Stimulated activated CD8-positive, alpha-beta memory T cell treated with anti-CD3 and anti-CD28 coated beads, Interleukin-4, amount 100 ng/mL, for 24 hours (primary cell): ENCODE measurements around the gene COQ8A.
"Not testable (repeated sequence)": the region's sequence is repeated elsewhere in the genome, so short reads cannot be mapped to it uniquely, and the experiment has no call there.

Experiments used
- DNase-seq: peaks from one replicate; pipeline ENCODE4 v3.0.0-alpha.2; 2020; ENCODE audit warnings: low read depth

Gene COQ8A

DNA sequence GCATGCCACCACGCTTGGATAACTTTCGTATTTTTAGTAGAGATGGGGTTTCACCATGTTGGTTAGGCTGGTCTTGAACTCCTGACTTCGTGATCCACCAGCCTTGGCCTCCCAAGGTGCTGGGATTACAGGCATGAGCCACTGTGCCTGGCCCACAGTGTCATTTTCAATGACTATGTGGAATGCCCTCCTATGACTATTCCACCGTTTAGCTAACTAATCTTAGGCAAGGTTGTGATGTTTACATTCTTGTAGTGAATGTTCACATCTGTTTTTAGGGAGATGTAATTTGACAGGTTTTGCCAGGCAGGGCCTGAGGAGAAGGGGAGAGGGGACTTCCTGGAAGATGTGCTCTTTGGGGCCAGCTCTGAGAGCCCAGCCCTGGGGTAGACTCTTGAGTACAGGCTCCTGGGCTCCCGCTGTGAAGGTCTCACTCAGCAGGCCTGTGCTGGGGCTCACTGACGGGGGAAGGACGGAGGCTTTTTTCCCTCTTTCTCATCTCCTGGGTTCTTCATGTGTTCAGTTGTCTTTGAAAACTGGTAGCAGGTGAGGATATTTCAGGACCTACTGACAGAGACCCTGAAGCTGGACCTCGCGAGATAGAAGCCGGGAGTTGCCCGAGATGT is 13.2 kb downstream of the COQ8A start:
- DNase-seq, result no peak

DNA sequence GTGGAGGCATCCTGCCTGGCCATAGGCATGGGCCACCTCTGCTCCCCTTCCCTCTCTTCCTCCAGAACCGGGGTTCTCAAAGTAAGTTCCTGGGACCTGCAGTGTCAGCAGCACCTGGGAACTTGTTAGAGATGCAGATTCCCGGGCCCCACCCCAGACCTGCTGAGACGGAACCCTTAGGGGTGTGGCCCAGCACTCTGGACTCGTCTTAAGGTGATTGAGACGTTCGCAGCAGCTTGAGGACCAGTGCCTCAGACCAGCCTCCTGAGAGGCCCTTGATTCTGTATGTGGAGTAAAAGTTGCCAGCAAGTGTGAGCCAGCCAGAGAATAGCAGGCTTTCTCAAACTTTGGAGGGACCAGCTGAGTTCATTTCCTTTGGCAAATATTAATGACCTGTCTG is 14.2 kb downstream of the COQ8A start:
- DNase-seq, result no peak

DNA sequence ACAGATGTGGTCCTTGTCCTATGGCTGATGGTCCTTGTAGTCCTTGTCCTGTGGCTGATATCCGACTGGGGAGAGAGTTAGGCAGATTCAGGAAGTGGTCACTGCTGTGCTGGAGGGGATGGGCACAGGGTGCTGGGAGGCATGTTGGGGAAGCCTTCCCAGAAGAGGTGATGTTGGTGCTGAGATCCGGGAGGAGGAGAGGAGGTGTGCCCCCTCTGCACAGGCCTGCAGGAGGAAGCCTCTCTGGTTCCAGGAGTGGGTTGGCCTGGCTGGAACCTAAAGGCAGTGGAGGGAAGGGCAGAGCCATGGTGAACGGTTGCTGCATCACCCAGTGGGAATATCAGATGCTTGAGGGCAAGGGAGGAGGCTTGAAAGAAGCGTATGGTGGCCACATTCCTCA is 14.7 kb downstream of the COQ8A start:
- DNase-seq, result no peak

DNA sequence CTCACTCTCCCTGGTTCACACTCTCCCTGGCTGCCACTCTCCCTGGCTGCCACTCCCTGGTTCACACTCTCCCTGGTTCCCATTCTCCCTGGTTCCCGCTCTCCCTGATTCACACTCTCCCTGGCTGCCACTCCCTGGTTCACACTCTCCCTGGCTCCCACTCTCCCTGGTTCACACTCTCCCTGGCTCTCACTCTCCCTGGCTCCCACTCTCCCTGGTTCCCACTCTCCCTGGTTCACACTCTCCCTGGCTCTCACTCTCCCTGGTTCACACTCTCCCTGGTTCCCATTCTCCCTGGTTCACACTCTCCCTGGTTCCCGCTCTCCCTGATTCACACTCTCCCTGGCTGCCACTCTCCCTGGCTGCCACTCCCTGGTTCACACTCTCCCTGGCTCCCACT is 15.8 kb downstream of the COQ8A start:
- not testable (repeated sequence) for DNase-seq

DNA sequence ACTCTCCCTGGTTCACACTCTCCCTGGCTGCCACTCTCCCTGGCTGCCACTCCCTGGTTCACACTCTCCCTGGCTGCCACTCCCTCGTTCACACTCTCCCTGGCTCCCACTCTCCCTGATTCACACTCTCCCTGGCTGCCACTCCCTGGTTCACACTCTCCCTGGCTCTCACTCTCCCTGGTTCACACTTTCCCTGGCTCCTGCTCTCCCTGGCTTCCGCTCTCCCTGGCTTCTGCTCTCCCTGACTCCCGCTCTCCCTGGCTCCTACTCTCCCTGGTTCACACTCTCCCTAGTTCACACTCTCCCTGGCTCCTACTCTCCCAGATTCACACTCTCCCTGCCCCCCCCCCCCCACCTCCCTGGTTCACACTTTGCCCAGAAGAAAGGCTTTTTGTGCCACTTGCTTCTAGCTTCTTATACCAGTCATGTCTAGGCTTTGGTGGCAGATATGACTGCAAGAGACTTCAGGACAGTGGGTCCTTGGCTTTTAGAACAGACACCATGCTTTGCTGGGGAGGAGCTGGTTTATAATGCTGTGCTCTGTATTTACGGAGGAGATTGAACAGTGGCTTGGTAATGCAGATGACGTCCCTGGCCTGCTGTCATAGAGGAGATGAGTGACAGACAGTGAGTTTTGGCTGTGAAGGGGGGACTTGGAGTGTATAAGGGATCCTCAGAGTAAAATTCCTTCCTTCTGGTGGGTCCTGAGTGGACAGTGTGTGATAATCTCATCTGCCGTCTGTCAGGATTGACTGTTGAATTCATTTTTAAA is 17.0 kb downstream of the COQ8A start:
- no peak for DNase-seq

DNA sequence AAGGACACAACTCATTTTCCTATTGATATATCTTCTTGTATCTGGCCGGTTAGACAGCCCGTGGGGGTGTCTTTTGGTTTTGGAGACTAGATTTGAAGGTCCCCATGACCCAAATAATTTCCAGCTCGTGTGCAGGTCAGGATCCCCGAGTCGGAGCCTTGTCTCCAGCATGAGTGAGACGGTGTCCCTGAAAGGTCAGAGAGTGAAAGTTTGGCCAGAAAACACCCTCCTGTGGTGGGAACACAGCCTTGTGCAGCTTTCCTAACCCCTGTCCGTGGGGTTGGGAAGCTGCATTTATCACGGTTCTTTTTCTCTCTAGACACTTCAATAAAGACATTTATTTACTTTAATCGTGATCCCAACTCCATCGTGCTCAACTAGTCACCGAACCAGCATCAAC is 17.6 kb downstream of the COQ8A start:
- no peak for DNase-seq

DNA sequence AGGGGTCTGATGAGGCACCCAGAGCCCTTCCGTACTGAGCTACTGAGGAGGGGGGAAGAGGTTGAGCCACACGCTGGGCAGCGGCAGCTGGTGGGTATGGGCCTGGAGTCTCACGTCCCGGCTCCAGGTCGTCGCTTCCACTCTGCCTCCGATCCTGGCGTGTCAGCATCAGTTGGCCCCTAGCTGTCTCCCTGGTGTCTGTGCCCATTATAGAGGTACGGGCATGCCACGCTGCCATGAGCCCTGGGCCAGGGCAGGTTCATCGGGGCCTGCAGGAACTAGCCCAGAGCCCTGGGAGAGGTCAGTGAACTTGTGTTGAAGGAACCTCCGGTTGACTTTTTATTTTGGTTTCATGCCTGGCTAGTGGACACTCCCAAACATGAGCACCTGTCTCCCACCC is 18.2 kb downstream of the COQ8A start:
- DNase-seq, result no peak

DNA sequence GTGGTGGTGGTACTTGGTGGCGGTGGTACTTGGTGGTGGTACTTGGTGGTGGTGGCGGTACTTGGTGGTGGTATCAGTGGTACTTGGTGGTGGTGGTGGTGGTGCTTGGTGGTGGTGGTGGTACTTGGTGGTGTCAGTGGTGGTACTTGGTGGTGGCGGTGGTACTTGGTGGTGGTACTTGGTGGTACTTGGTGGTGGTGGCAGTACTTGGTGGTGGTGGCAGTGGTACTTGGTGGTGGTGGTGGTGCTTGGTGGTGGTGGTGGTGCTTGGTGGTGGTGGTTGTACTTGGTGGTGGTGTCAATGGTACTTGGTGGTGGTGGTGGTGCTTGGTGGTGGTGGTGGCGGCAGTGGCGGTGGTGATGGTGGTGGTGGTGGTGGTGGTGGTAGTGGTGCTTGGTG is 20.2 kb downstream of the COQ8A start:
- no peak for DNase-seq

DNA sequence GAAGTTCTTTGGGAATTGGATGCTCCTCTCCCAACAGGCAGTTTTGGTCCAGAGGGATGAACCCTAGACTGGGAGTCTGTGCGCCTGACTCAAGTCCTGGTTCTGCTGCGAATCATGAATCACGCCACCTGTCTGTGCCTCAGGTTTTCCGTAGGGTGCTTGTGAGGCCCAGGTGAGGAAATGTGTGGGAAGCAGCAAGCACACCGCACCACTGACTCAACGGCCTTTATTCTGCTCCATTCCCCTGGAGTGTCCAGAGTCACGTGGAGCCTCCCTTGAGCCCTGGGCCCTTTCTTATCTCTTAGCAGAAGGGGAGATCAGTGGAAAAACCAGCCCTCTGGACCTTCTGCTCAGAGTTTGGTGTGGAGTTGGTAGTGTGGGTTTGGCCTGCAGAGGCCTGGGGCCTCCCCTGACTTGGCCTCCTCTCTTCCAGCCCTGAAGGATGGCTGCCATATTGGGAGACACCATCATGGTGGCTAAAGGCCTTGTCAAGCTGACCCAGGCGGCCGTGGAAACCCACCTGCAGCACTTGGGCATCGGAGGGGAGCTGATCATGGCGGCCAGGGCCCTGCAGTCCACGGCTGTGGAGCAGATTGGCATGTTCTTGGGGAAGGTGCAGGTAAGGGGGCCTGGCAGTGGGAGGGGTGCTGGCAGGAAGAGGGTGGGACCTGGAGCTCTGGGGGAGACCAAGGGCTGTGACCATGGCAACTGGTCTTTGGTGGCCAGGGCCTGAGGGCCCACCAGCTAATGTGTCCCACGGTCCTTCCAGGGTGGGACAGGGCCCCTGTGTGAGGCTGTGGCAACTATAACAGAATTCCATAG is 21.1 kb downstream of the COQ8A start:
- DNase-seq, result no peak

DNA sequence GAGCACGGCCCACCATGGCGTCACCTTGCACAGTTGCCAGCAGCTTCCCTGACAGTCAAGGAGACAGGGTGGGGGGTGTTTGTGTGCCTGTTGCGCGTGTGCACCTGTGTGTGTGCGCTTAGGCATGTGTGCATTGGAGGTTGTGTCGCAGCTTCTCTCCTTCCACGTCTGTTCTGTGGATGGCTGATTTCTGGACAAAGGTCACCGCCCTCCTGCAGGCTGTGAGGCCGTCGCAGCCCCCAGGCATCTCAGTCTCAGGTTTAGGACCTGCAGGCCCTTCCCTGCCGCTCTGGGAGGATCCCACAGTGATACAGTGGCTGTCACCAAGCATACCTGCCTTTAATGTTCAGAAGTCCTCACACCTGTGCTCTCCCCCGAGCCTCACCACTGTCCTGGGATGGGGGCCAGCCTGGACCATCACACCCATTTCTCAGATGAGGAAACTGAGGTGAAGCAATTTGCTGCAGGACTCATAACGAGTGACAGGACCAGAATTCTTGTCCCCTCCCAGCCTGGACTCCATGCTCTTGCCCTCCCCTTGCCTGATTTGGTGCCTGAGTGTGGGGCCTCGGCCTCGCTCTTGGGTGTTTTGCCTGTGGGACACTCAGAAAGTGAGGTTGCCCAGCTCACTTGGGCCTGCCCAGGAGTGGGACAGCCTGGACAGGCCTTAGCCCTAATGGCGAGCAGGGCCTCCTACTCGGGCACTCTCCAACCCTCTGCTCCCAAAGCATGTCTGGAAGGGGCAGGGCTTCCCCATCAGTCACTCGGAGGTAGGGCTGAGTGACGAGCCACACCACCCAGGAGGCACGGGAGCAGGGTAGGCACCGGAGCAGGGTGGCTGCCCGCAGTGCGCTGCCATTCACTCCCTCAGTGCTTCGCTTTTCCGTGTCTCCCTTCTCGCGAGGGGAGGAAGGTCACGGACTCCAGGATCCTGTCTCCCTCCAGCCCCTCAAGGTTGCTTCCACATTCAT is 22.6 kb downstream of the COQ8A start:
- DNase-seq, result no peak

DNA sequence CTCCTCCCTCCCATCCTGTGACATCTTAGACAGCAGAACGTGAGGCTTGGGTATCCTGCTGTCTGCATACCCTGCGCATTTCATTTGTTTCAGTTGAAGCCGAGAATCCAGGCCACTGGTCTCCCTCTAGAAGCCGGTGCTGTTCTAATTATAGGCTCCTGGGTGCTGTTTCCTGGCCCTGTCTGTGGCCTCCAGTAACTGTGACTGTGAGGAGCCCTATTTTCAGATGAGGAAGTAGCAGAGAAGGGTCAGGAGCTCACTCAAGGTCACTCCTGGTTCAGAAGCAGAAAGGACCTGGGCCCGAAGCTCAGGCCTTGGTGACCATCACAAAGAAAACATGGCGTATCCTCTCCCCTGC is 24.0 kb downstream of the COQ8A start:
- no peak for DNase-seq

DNA sequence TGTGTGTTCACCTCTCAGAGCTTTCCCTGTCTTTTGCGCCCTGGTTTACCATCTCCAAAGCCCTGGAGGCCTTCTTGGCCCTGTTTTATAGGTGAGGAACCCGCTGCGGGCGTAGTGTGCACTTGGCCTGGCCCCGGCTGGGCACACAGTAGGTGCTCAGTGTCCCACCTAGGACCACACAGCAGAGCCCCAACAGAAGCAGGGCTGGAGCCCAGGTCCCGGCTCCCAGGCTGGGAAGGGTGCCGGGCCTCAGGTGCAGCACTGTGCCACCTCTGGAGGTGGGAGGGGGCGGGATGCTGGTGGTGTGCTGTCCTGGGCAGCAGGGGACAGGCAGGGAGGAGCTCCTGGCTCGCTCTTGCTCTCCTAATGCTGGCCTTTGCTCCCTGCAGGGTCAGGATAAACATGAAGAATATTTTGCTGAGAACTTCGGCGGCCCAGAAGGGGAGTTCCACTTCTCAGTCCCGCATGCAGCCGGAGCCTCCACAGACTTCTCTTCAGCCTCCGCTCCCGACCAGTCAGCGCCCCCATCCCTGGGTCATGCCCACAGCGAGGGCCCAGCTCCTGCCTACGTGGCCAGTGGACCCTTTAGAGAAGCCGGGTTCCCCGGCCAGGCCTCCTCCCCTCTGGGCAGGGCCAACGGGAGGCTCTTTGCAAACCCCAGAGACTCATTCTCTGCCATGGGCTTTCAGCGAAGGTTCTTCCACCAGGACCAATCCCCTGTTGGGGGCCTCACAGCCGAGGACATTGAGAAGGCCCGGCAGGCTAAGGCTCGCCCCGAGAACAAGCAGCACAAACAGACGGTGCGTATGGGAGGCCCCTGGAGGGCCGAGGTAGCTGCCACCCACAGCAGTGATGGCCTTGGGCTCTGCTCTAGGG is 24.8 kb downstream of the COQ8A start:
- DNase-seq, result no peak

DNA sequence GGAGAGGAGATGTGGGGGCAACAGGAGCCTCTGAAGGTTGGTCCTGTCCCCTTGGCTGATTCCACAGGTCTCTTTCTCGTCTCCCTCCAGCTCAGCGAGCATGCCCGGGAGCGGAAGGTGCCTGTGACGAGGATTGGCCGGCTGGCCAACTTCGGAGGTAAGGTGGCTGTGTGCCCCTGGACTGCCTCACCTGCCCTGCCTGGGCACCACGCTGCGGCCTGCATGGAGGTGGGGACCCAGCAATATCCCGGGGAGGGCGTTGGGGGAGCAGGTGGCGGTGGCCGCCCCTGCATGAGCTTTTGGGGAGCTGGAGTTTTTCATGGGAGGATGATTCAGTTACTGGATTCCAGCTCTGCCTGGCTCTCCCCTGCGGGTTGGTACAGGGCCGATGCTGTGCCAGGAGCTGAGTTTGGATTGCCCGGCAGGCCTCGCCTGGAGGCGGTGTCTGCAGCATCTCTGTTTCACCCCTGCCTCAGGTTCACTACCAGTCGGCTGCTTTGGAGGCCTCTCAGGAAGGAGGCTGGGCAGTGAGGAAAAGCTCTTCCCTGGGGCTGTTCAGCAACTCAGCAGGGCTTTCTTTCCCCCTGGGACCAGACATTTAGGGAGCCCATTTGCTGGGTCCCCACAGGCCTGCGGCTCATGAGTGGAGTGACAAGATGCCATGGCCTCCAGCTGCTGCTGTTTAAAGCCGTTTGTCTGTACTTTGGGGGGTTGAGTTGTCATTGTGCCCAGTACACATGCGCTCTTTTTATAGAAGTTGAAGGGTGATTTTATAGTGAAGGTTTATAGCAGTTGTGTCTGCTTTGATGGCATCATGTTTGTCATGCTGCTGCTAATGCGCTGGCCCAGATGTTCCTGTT is 25.7 kb downstream of the COQ8A start:
- DNase-seq, result no peak

DNA sequence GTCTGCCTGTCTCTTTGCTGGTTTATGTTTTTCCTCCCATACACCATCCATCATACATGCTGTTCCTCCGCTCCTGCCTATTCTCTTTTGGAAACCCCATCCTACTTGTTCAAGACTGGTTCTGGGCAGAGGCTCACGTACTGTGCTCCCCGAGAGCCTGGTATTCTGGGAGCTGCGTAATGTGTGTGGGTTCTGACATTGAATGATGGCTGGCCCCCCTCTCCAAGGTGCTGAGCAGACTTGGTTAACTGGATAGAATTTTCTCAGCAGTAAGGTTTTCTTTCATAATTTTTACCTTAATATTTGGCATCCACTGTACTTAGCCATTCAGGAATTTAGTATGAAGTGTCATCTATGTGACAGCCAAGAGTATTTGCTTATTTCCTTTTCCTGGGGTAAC is 26.6 kb downstream of the COQ8A start:
- DNase-seq, result no peak

DNA sequence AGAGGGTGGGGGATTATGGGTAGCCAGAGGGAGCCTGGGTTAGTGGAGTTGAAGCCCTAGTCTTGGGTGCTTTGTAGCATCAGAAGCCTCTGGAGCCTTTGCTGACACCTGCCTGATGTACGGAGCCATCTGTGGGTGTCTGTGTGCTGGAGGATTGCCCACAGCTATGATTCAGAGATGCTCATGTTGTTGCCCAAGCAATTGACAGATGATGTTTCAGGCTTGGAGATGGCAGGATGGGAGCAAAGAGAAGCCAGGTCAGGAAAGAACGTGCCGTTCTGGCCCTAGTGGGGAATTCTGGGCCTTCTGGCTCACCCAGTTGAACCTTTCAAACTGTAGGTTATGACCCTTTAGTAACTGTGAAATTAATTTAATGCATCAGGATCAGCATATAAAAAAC is 27.6 kb downstream of the COQ8A start:
- no peak for DNase-seq

DNA sequence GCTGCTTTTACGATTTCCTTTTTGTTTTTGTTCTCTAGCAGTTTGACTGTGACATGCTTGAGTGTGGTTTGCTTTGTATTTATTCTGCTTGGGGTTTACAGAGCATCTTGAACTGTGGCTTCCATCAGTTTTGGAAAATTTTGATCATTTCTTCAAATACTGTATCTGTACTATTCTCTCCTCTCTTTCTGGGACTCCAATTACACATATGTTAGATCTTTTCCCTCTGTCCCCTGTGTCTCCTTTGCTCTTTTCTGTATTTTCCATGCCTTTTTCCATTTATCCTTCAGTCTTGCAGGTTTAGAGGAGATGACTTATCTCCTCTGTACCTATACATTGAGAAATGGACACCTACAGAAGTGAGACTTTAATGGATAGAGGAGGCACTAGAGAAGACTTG is 31.7 kb downstream of the COQ8A start:
- no peak for DNase-seq

DNA sequence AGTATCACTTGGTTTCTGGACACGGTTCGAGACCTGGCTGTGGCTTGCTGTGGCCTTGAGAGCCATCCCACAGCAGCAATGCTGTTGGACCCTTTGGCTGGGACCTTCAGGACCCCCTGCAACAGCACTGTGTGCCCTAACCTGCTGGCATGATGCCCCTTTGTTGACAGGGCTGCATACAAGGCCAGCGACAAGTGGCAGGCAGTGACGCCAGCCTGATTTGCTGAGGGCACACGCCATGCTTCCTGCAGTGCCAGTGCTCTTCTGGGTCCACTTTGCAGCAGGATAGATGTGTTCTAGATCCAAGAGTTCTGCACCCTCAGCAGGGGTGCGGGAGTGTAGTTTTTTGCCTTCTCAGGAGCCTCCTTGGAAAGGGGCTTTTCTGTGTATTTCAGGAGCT is 32.8 kb downstream of the COQ8A start:
- no peak for DNase-seq

DNA sequence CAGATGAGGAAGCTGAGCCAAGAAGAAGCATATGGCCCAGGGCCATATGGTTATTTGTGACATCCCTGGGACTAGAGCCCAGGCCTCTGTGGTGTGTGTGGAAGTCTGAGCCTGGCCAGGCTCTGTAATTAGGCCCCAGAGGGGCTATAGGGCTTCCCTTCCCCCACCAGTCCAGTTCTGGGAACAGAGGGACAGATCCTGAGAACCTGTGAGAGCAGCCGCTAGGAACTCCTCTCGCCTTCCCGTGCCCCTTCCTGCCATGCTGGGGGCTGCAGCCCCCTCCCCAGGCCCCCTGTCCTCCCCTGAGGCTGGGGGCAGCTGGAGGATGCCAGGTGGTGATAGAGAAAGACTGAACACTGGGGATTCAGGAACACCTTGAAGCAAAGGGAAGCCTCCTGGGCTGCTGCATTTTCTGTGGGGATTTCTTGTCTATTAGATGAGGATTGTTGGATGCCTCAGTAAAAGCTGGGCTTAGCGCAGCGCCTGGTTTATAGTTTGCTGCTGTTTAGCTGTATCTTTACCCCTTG is 33.3 kb downstream of the COQ8A start:
- DNase-seq, result no peak

DNA sequence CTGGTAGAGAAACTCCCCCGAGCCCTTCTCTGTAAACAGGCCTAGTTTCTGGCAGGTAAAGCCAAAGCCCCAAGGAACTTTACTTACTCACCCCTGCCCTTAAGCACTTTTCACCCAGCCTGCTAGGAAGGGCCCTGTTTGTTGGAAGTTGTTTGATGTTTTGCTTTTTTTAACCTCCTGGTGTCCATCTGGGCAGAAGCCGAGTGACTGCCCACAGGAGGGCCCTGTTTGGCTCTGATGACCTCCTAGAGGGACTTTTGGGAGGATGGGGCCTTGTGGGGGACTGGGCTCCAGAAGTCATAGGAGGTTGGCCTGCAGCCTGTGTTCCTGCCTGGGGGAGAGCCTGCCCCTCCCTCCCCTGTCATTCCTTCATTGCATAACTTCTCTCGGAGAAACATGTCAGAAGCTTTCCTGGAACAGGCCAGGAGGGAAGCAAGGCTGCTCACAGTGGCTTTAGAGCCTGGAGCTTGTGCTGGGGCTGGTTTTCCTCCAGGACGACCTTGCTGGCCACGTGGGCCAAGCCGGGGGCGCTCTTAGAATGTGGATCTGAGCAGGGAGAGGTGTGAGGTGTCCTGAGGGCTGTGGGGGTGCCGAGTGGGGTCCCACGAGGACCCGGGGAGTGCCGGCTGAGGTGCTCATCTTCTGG is 33.9 kb downstream of the COQ8A start:
- DNase-seq, result no peak
